CD4-positive, alpha-beta T cell treated with Interleukin-2 at 100 ng/mL for 4 hours (primary cell): ENCODE measurements around the gene ILRUN.
"Not testable (repeated sequence)": the region's sequence is repeated elsewhere in the genome, so short reads cannot be mapped to it uniquely, and the experiment has no call there.

Experiments used
- DNase-seq: peaks from one replicate; pipeline ENCODE4 v3.0.0-alpha.2; 2020; ENCODE audit warnings: low spot score

Gene ILRUN

GRCh38 chr6:34696739-34697543 is at the start of gene ILRUN:
Gene ILRUN, minus strand, starts transcription at chr6:34696767. Its CDS starts 164 bp downstream, at chr6:34696603.
- peak; percentile 97 for DNase-seq

- DNase-seq = no peak
Measured at GRCh38 chr6:34745277-34746103, 48.9 kb upstream of the ILRUN start.

- DNase-seq = not testable (repeated sequence)
Measured at GRCh38 chr6:34744294-34744647, 47.7 kb upstream of the ILRUN start.

- no peak for DNase-seq
Measured at GRCh38 chr6:34743625-34744293, 47.2 kb upstream of the ILRUN start.

GRCh38 chr6:34742094-34742493 is 45.5 kb upstream of the ILRUN start:
- no peak for DNase-seq

- DNase-seq = no peak
Measured at GRCh38 chr6:34736823-34737222, 40.3 kb upstream of the ILRUN start.

GRCh38 chr6:34731393-34732060 is 35.0 kb upstream of the ILRUN start:
- DNase-seq = no peak

- DNase-seq = no peak
Measured at GRCh38 chr6:34729631-34730470, 33.3 kb upstream of the ILRUN start.

- DNase-seq = no peak
Measured at GRCh38 chr6:34726055-34726454, 29.5 kb upstream of the ILRUN start.

GRCh38 chr6:34723203-34723602 is 26.6 kb upstream of the ILRUN start:
- DNase-seq = no peak

- DNase-seq = no peak
Measured at GRCh38 chr6:34722451-34722850, 25.9 kb upstream of the ILRUN start.

- DNase-seq = not testable (repeated sequence)
Measured at GRCh38 chr6:34720160-34720559, 23.6 kb upstream of the ILRUN start.

- DNase-seq = not testable (repeated sequence)
Measured at GRCh38 chr6:34719646-34720045, 23.1 kb upstream of the ILRUN start.

- no peak for DNase-seq
Measured at GRCh38 chr6:34718976-34719375, 22.4 kb upstream of the ILRUN start.

- DNase-seq = no peak
Measured at GRCh38 chr6:34717466-34717865, 20.9 kb upstream of the ILRUN start.

GRCh38 chr6:34714663-34715062 is 18.1 kb upstream of the ILRUN start:
- DNase-seq = no peak

GRCh38 chr6:34712881-34713280 is 16.3 kb upstream of the ILRUN start:
- not testable (repeated sequence) for DNase-seq

GRCh38 chr6:34709386-34709785 is 12.8 kb upstream of the ILRUN start:
- no peak for DNase-seq

- DNase-seq = no peak
Measured at GRCh38 chr6:34705241-34705640, 8.7 kb upstream of the ILRUN start.

- no peak for DNase-seq
Measured at GRCh38 chr6:34701199-34701598, 4.6 kb upstream of the ILRUN start.

GRCh38 chr6:34697904-34698559 is 1.5 kb upstream of the ILRUN start:
- no peak for DNase-seq
